Neural cell (in vitro differentiated cells): ENCODE measurements around the gene FAM187B. TPM values are rescaled to one million over a fixed set of nuclear protein-coding genes. Genes with fewer than 3 reads are reported as not detected.

Source experiments
- H2AFZ ChIP-seq: fragments of 200-600, 300-800 bp; sonication (generic), shearing (Covaris generic); 2 replicates; pipeline ENCODE4 v1.6.0; 2014; ENCODE audit warnings: low read depth, mild to moderate bottlenecking, antibody characterized with exemption, low read length, moderate library complexity
- H3F3A ChIP-seq: fragments of 200-600 bp; shearing (Covaris generic); 2 replicates; pipeline ENCODE4 v1.6.1; 2016; ENCODE audit warnings: mild to moderate bottlenecking, moderate library complexity, mixed read lengths, antibody characterized with exemption, low read length; ENCODE audit not compliant: insufficient read depth, poor library complexity, severe bottlenecking
- H3K27ac ChIP-seq: fragments of 200-600, 300-800 bp; sonication (generic), shearing (Covaris generic); 2 replicates; pipeline ENCODE4 v1.5.1; 2014; ENCODE audit warnings: mild to moderate bottlenecking, low read length, moderate library complexity
- H3K27me3 ChIP-seq: fragments of 300-800, 200-600 bp; sonication (generic), shearing (Covaris generic); 2 replicates; pipeline ENCODE4 v1.6.0; 2014; ENCODE audit warnings: mild to moderate bottlenecking, low read depth, low read length, moderate library complexity; ENCODE audit not compliant: insufficient read depth
- H3K36me3 ChIP-seq: fragments of 300-800, 200-600 bp; sonication (generic), shearing (Covaris generic); 2 replicates; pipeline ENCODE4 v1.5.1; 2014; ENCODE audit warnings: mild to moderate bottlenecking, antibody characterized with exemption, low read length, moderate library complexity; ENCODE audit not compliant: insufficient read depth
- H3K4me2 ChIP-seq: fragments of 300-800, 200-600 bp; sonication (generic), shearing (Covaris generic); 2 replicates; pipeline ENCODE4 v1.6.0; 2014; ENCODE audit warnings: mild to moderate bottlenecking, low read length
- H3K4me3 ChIP-seq: fragments of 300-800, 200-600 bp; sonication (generic), shearing (Covaris generic); 2 replicates; pipeline ENCODE4 v1.5.1; 2014; ENCODE audit warnings: mild to moderate bottlenecking, low read length, moderate library complexity
- H3K79me2 ChIP-seq: fragments of 200-600 bp; shearing (Covaris generic); replicated peaks from 2 replicates; pipeline ENCODE4 v1.6.0; 2014; ENCODE audit warnings: mild to moderate bottlenecking, low read length, moderate library complexity; ENCODE audit not compliant: insufficient read depth
- H3K9ac ChIP-seq: fragments of 300-800, 200-600 bp; sonication (generic), shearing (Covaris generic); 2 replicates; pipeline ENCODE4 v1.6.1; 2016; ENCODE audit warnings: mild to moderate bottlenecking, low read length, mixed read lengths
- H3K9me2 ChIP-seq: fragments of 200-600 bp; shearing (Covaris generic); 2 replicates; pipeline ENCODE4 v1.6.1; 2016; ENCODE audit warnings: mild to moderate bottlenecking, low read length, mixed read lengths; ENCODE audit not compliant: insufficient read depth
- H3K9me3 ChIP-seq: fragments of 200-600, 300-800 bp; sonication (generic), shearing (Covaris generic); 2 replicates; pipeline ENCODE4 v1.6.1; 2016; ENCODE audit warnings: mild to moderate bottlenecking, mixed run types, low read length, moderate library complexity, mixed read lengths
- H4K20me1 ChIP-seq: fragments of 200-600 bp; shearing (Covaris generic); 2 replicates; pipeline ENCODE4 v1.6.1; 2016; ENCODE audit warnings: mild to moderate bottlenecking, mixed run types; ENCODE audit not compliant: insufficient read depth
- EP300 ChIP-seq: fragments of 450-650 bp; conservative IDR thresholded peaks from 2 replicates; pipeline ENCODE4 v1.6.1; 2014; ENCODE audit warnings: antibody characterized with exemption, mild to moderate bottlenecking, moderate library complexity; ENCODE audit not compliant: poor library complexity, severe bottlenecking
- EZH2 ChIP-seq: fragments of 200-600, 300-800 bp; shearing (Covaris generic), sonication (generic); IDR thresholded peaks from 2 replicates; pipeline ENCODE4 v1.6.1; 2014; ENCODE audit warnings: antibody characterized with exemption, low read length, borderline replicate concordance, mild to moderate bottlenecking; ENCODE audit not compliant: insufficient read depth, poor library complexity, severe bottlenecking
- MXI1 ChIP-seq: fragments of 450-650 bp; conservative IDR thresholded peaks from 2 replicates; pipeline ENCODE4 v1.6.1; 2014; ENCODE audit warnings: antibody characterized with exemption, mild to moderate bottlenecking; ENCODE audit not compliant: poor library complexity, severe bottlenecking
- POLR2AphosphoS5 ChIP-seq: IDR thresholded peaks from 2 replicates; pipeline ENCODE4 v1.6.1; 2012
- RAD21 ChIP-seq: fragments of 450-650 bp; conservative IDR thresholded peaks from 2 replicates; pipeline ENCODE4 v1.6.1; 2014; ENCODE audit warnings: antibody characterized with exemption, mild to moderate bottlenecking, moderate library complexity
- SMC3 ChIP-seq: fragments of 450-650 bp; conservative IDR thresholded peaks from 2 replicates; pipeline ENCODE4 v1.6.1; 2014; ENCODE audit warnings: antibody characterized with exemption, mild to moderate bottlenecking, moderate library complexity; ENCODE audit not compliant: poor library complexity
- TAF1 ChIP-seq: IDR thresholded peaks from 2 replicates; pipeline ENCODE4 v1.6.1; 2012; ENCODE audit warnings: low read depth
- polyA plus RNA-seq: library from polyadenylated mRNA; depleted of rRNA; stranded (reverse); fragments of >200 nt; gene quantifications from 2 replicates; pipeline ENCODE4 v1.2.3, GENCODE V29; 2014
- TF ChIP-seq, protein P1 (sequence below): fragments of 450-650 bp; IDR thresholded peaks from 2 replicates; pipeline ENCODE4 v1.5.1; 2014; ENCODE audit warnings: antibody characterized with exemption, mild to moderate bottlenecking, moderate library complexity; ENCODE audit not compliant: poor library complexity, severe bottlenecking
- TF ChIP-seq, protein P2 (sequence below): IDR thresholded peaks from 2 replicates; pipeline ENCODE4 v1.6.1; 2012; ENCODE audit warnings: borderline replicate concordance

The FAM187B gene
- polyA plus RNA-seq, 1 donor from 2014 or later: not detected

DNA sequence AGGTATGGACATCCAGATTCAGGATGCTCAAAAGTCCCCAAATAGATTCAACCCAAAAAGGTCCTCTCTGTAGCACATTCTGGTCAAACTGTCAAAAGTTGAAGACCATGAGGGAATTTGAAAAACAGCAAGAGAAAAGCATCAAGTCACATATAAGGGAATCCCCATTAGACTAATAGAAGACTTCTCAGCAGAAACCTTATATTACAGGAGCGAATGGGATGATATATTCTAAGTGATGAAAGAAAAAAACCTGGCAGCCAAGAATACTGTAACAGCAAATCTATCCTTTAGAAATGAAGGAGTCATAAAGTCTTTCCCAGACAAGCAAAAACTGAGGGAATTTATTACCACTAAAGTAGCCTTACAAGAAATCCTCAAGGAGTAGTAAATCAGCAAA, 44.3 kb downstream of the FAM187B start:
- TF ChIP-seq SMC3 (no peak), POLR2AphosphoS5 (no peak), EP300 (no peak), EZH2 (no peak)
- Histone ChIP-seq H3K79me2 (no peaks in the 10 kb centered on the region), H4K20me1 (no peaks in the 10 kb centered on the region), H3K4me2 (no peak overlapping the region), H3K9ac (no peak overlapping the region), H3K9me2 (no peaks in the 10 kb centered on the region), H3K36me3 (no peaks in the 10 kb centered on the region), H3K27ac (no peak overlapping the region), H3K27me3 (no peaks in the 10 kb centered on the region), H3K9me3 (no peaks in the 10 kb centered on the region), H2AFZ (no peak overlapping the region), H3K4me3 (no peak overlapping the region), H3F3A (no peaks in the 10 kb centered on the region)

DNA sequence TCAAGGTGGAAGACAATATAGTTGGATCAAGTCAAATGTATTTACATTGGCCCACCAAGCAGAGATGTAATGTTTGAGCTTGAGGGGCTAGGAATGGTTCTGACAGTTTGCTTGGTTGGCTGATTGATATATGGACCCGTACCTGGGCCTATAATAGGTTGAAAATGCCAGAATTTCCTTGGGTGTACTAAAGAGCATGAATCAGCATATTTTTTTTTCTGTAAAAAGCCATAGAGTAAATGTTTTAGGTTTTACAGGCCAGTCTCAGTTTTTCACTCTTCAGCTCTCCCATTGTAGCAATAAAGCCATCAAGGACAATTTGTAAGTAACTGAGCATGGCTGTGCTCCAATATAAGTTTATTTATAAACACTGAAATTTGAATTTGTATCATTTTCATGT, 47.2 kb downstream of the FAM187B start:
- no peak overlapping the region for H3K27ac ChIP-seq
- no peak overlapping the region for H3K4me3 ChIP-seq
- no peaks in the 10 kb centered on the region for H3K79me2 ChIP-seq
- no peaks in the 10 kb centered on the region for H3K9me2 ChIP-seq
- no peaks in the 10 kb centered on the region for H3K36me3 ChIP-seq
- H3K9me3 ChIP-seq: no peaks in the 10 kb centered on the region
- TF ChIP-seq MXI1 (no peak), TAF1 (no peak), EP300 (no peak), SMC3 (no peak), POLR2AphosphoS5 (no peak), EZH2 (no peak), RAD21 (no peak)
- TF ChIP-seq, protein P1, sequence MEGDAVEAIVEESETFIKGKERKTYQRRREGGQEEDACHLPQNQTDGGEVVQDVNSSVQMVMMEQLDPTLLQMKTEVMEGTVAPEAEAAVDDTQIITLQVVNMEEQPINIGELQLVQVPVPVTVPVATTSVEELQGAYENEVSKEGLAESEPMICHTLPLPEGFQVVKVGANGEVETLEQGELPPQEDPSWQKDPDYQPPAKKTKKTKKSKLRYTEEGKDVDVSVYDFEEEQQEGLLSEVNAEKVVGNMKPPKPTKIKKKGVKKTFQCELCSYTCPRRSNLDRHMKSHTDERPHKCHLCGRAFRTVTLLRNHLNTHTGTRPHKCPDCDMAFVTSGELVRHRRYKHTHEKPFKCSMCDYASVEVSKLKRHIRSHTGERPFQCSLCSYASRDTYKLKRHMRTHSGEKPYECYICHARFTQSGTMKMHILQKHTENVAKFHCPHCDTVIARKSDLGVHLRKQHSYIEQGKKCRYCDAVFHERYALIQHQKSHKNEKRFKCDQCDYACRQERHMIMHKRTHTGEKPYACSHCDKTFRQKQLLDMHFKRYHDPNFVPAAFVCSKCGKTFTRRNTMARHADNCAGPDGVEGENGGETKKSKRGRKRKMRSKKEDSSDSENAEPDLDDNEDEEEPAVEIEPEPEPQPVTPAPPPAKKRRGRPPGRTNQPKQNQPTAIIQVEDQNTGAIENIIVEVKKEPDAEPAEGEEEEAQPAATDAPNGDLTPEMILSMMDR: no peak
- TF ChIP-seq, protein P2, sequence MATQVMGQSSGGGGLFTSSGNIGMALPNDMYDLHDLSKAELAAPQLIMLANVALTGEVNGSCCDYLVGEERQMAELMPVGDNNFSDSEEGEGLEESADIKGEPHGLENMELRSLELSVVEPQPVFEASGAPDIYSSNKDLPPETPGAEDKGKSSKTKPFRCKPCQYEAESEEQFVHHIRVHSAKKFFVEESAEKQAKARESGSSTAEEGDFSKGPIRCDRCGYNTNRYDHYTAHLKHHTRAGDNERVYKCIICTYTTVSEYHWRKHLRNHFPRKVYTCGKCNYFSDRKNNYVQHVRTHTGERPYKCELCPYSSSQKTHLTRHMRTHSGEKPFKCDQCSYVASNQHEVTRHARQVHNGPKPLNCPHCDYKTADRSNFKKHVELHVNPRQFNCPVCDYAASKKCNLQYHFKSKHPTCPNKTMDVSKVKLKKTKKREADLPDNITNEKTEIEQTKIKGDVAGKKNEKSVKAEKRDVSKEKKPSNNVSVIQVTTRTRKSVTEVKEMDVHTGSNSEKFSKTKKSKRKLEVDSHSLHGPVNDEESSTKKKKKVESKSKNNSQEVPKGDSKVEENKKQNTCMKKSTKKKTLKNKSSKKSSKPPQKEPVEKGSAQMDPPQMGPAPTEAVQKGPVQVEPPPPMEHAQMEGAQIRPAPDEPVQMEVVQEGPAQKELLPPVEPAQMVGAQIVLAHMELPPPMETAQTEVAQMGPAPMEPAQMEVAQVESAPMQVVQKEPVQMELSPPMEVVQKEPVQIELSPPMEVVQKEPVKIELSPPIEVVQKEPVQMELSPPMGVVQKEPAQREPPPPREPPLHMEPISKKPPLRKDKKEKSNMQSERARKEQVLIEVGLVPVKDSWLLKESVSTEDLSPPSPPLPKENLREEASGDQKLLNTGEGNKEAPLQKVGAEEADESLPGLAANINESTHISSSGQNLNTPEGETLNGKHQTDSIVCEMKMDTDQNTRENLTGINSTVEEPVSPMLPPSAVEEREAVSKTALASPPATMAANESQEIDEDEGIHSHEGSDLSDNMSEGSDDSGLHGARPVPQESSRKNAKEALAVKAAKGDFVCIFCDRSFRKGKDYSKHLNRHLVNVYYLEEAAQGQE: no peak
- no peaks in the 10 kb centered on the region for H4K20me1 ChIP-seq
- H3F3A ChIP-seq: no peaks in the 10 kb centered on the region
- H3K27me3 ChIP-seq: no peaks in the 10 kb centered on the region
- no peak overlapping the region for H3K9ac ChIP-seq
- H2AFZ ChIP-seq: no peak overlapping the region
- no peak overlapping the region for H3K4me2 ChIP-seq

DNA sequence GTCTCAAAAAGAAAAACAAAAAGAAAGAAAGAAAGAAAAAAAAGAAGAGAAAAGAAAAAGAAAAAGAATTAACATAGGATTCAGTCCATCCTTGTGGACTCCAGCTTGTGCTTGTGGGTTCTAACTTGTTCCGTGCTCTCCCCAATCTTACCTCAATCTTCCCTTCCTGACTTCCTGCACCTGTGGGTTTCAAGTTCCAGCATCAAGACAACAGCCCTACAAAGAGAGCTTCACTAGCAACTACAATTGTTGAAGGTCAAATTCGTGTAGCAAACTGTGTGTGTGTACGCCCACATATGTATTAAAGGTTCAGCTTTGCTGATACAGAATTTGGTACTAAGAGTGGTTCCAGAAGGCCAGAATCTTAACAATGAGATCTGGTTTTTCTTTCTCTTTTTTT, 48.7 kb downstream of the FAM187B start:
- Histone ChIP-seq H3K4me3 (no peak overlapping the region), H3K4me2 (no peak overlapping the region), H3K27ac (no peak overlapping the region), H3K36me3 (no peaks in the 10 kb centered on the region), H3K9ac (no peak overlapping the region), H4K20me1 (no peaks in the 10 kb centered on the region), H3F3A (no peaks in the 10 kb centered on the region), H3K27me3 (no peaks in the 10 kb centered on the region), H2AFZ (no peak overlapping the region), H3K9me3 (no peaks in the 10 kb centered on the region), H3K79me2 (no peaks in the 10 kb centered on the region), H3K9me2 (no peaks in the 10 kb centered on the region)
- TF ChIP-seq EP300: no peak
- no peak for TF ChIP-seq TAF1
- no peak for TF ChIP-seq RAD21
- no peak for TF ChIP-seq MXI1
- TF ChIP-seq, protein P1: no peak
- no peak for TF ChIP-seq SMC3
- no peak for TF ChIP-seq EZH2
- no peak for TF ChIP-seq POLR2AphosphoS5
- TF ChIP-seq, protein P2: no peak
